Adipose tissue (tissue), 3 donors: ENCODE data around the gene USP30. TPM values are rescaled to one million over a fixed set of nuclear protein-coding genes. Genes with fewer than 3 reads are reported as not detected.
"Not testable (repeated sequence)": the region's sequence is repeated elsewhere in the genome, so short reads cannot be mapped to it uniquely, and the experiment has no call there.

ENCODE experiments used
- H3K27ac ChIP-seq: one replicate; pipeline ENCODE4 v1.5.1; 2013; ENCODE audit warnings: low read depth, low read length
- WGBS, 3 donors: extraction: QIAGEN DNeasy Blood & Tissue Kit; methylation state at CpG; one replicate each; pipeline ENCODE4 v1.1.7; 2013; 5-methylcytosine and 5-hydroxymethylcytosine counted together
- polyA plus RNA-seq, 3 donors: library from polyadenylated mRNA; stranded (reverse); fragments of 200-250 nt; gene quantifications; one replicate each; pipeline ENCODE4 v1.2.3, GENCODE V29; 2013
- donor health status: healthy with polysubstance abuse.
- donor health status: Bipolar disorder and iron deficiency.
- donor health status: healthy.

The USP30 gene
- polyA plus RNA-seq, result 10 to 100 TPM in 1 of 3 donors, 1 to 10 TPM in 2; 4.5 to 14.8 (median 8.1) TPM

GRCh38 chr12:109052414-109053323, at the start of gene USP30:
USP30 (plus strand) TSS chr12:109052576; CDS start chr12:109052679, 103 bp downstream.
- WGBS, 3 donors, result 0 to 1% (median 0%) methylated on average over 58 to 61 of the region's 61 CpGs
- H3K27ac ChIP-seq, result no peak within 1 kb of the TSS

GRCh38 chr12:109004017-109004416, 48.4 kb upstream of the USP30 start:
- 67 to 71% (median 69%) methylated on average over 3 of the region's 3 CpGs for WGBS, 3 donors
- no peak overlapping the region for H3K27ac ChIP-seq

- WGBS, 3 donors, result 82 to 100% (median 93%) methylated on average over 1 of the region's 1 CpG
- no peak overlapping the region for H3K27ac ChIP-seq
Observed at GRCh38 chr12:109009766-109010165, 42.6 kb upstream of the USP30 start.

GRCh38 chr12:109010259-109010658, 42.1 kb upstream of the USP30 start:
- no peak overlapping the region for H3K27ac ChIP-seq
- 50 to 73% (median 69%) methylated on average over 2 of the region's 2 CpGs for WGBS, 3 donors

- H3K27ac ChIP-seq, result no peak overlapping the region
- WGBS, 3 donors, result 88 to 92% (median 89%) methylated on average over 6 of the region's 6 CpGs
Observed at GRCh38 chr12:109014984-109015765, 37.2 kb upstream of the USP30 start.

GRCh38 chr12:109016016-109016415, 36.4 kb upstream of the USP30 start:
- H3K27ac ChIP-seq, result no peak overlapping the region
- WGBS, 3 donors, result 71 to 79% (median 76%) methylated on average over 8 of the region's 8 CpGs

- 76 to 87% (median 79%) methylated on average over 6 of the region's 6 CpGs for WGBS, 3 donors
- no peak overlapping the region for H3K27ac ChIP-seq
Observed at GRCh38 chr12:109016978-109017377, 35.4 kb upstream of the USP30 start.

- 51 to 63% (median 63%) methylated on average over 4 of the region's 4 CpGs for WGBS, 3 donors
- no peak overlapping the region for H3K27ac ChIP-seq
Observed at GRCh38 chr12:109018296-109018695, 34.1 kb upstream of the USP30 start.

GRCh38 chr12:109020146-109020795, 32.1 kb upstream of the USP30 start:
- 58 to 63% (median 61%) methylated on average over 7 of the region's 7 CpGs for WGBS, 3 donors
- H3K27ac ChIP-seq, result no peak overlapping the region

- WGBS, 3 donors, result 5 to 7% (median 5%) methylated on average over 30 of the region's 30 CpGs
Observed at GRCh38 chr12:109020796-109021380, 31.5 kb upstream of the USP30 start, which contains the start of gene SVOP. SVOP (minus strand) TSS chr12:109021068; CDS start chr12:109020868, 200 bp downstream.

GRCh38 chr12:109027767-109028166, 24.6 kb upstream of the USP30 start:
- no peak overlapping the region for H3K27ac ChIP-seq
- 19 to 30% (median 25%) methylated on average over 1 of the region's 1 CpG for WGBS, 3 donors

More at GRCh38 chr12:109020796-109021380, 31.5 kb upstream of the USP30 start, which contains the start of gene SVOP:
- no peak within 1 kb of the TSS for H3K27ac ChIP-seq

GRCh38 chr12:109028624-109029023, 23.8 kb upstream of the USP30 start:
- H3K27ac ChIP-seq, result not testable (repeated sequence)
- WGBS, 3 donors, result 39 to 54% (median 51%) methylated on average over 3 of the region's 3 CpGs

GRCh38 chr12:109029411-109029810, 23.0 kb upstream of the USP30 start:
- WGBS, 3 donors, result 46 to 68% (median 65%) methylated on average over 2 of the region's 2 CpGs
- no peak overlapping the region for H3K27ac ChIP-seq

- 47 to 57% (median 53%) methylated on average over 7 of the region's 7 CpGs for WGBS, 3 donors
Observed at GRCh38 chr12:109033239-109034196, 18.9 kb upstream of the USP30 start.

GRCh38 chr12:109036975-109037374, 15.4 kb upstream of the USP30 start:
- no peak overlapping the region for H3K27ac ChIP-seq
- WGBS, 3 donors, result 4 to 75% (median 69%) methylated on average over 1 of the region's 1 CpG

More at GRCh38 chr12:109033239-109034196, 18.9 kb upstream of the USP30 start:
- H3K27ac ChIP-seq, result no peak overlapping the region

GRCh38 chr12:109044241-109044640, 8.1 kb upstream of the USP30 start:
- WGBS, 3 donors, result 74 to 88% (median 88%) methylated on average over 5 of the region's 5 CpGs
- no peak overlapping the region for H3K27ac ChIP-seq
